ENCODE measurements around the gene ANKRD13B.

The ANKRD13B gene

GRCh38 chr17:29583324-29584248, 9.3 kb upstream of the ANKRD13B start:
- no peak for DNase-seq

- no peak for DNase-seq
Measured at GRCh38 chr17:29584452-29585079, 8.4 kb upstream of the ANKRD13B start.

GRCh38 chr17:29585080-29585751, 7.7 kb upstream of the ANKRD13B start:
- no peak for DNase-seq

GRCh38 chr17:29586676-29587469, 6.1 kb upstream of the ANKRD13B start:
- no peak for DNase-seq

GRCh38 chr17:29587591-29587990, 5.3 kb upstream of the ANKRD13B start:
- DNase-seq: no peak

- no peak for DNase-seq
Measured at GRCh38 chr17:29588017-29588561, 4.8 kb upstream of the ANKRD13B start.

- no peak for DNase-seq
Measured at GRCh38 chr17:29588562-29589411, 4.1 kb upstream of the ANKRD13B start.

- DNase-seq: peak; percentile 89
Measured at GRCh38 chr17:29589524-29590410, 3.2 kb upstream of the ANKRD13B start, which contains the start of gene GIT1. Gene GIT1, minus strand, starts transcription at chr17:29589648. Its CDS starts 270 bp downstream, at chr17:29589378.

- DNase-seq: peak; percentile 77
Measured at GRCh38 chr17:29590411-29591145, 2.4 kb upstream of the ANKRD13B start.

- DNase-seq: peak; percentile 83
Measured at GRCh38 chr17:29591146-29591736, 1.7 kb upstream of the ANKRD13B start.

- DNase-seq: peak; percentile 82
Measured at GRCh38 chr17:29591737-29592608, 959 bp upstream of the ANKRD13B start.

- no peak for DNase-seq
Measured at GRCh38 chr17:29593591-29594518, 923 bp downstream of the ANKRD13B start.

GRCh38 chr17:29594519-29595090, 1.7 kb downstream of the ANKRD13B start:
- DNase-seq: no peak

GRCh38 chr17:29595107-29595942, 2.4 kb downstream of the ANKRD13B start:
- peak; percentile 59 for DNase-seq

GRCh38 chr17:29595943-29596774, 3.2 kb downstream of the ANKRD13B start:
- DNase-seq: no peak
